Thyroid gland (tissue), 4 donors: ENCODE measurements around the gene OSGIN1.

ENCODE experiments used
- CTCF ChIP-seq, 6 experiments: fragments of 200-600 bp in 3 of 6; fragments of 450-650 bp in 3 of 6; sonication (generic) in 3 of 6; IDR thresholded peaks; one replicate each; pipeline ENCODE4 v1.5.1; 2016 to 2019; ENCODE audit warnings: antibody characterized with exemption in 6 of 6, mild to moderate bottlenecking in 2 of 6, inconsistent platforms in 1 of 6, moderate library complexity in 1 of 6
- POLR2A ChIP-seq, 2 donors: fragments of 450-650 bp; IDR thresholded peaks; one replicate each; pipeline ENCODE4 v1.6.1; 2017; ENCODE audit warnings: antibody characterized with exemption in 2 of 2, mild to moderate bottlenecking in 2 of 2, moderate library complexity in 1 of 2

- TF ChIP-seq CTCF (IDR thresholded peaks at IDR 0.05) (no peak), POLR2A (IDR thresholded peaks at IDR 0.05) (no peak)
Observed at GRCh38 chr16:83935858-83936255, 17.2 kb upstream of the OSGIN1 start.
